HG03354 (cell line): ENCODE results near the gene LRMDA.

Experiments
- ATAC-seq: cut with Tn5 transposase; IDR thresholded peaks from one replicate; pipeline ENCODE4 v1.9.1; 2021; ENCODE audit warnings: mild to moderate bottlenecking; ENCODE audit not compliant: unreplicated experiment, poor library complexity, severe bottlenecking

Gene LRMDA

GRCh38 chr10:75525067-75525466, 93.6 kb downstream of the LRMDA start:
- ATAC-seq, result no peak

GRCh38 chr10:75525646-75526045, 94.2 kb downstream of the LRMDA start:
- ATAC-seq, result no peak

GRCh38 chr10:75527542-75527941, 96.1 kb downstream of the LRMDA start:
- ATAC-seq, result no peak

- no peak for ATAC-seq
Observed at GRCh38 chr10:75528392-75528791, 97.0 kb downstream of the LRMDA start.

GRCh38 chr10:75530299-75530698, 98.9 kb downstream of the LRMDA start:
- no peak for ATAC-seq

GRCh38 chr10:75531571-75532031, 100.2 kb downstream of the LRMDA start:
- ATAC-seq, result no peak

GRCh38 chr10:75532253-75532924, 101.0 kb downstream of the LRMDA start:
- ATAC-seq, result no peak

- no peak for ATAC-seq
Observed at GRCh38 chr10:75538144-75538543, 106.7 kb downstream of the LRMDA start.

GRCh38 chr10:75538765-75539164, 107.3 kb downstream of the LRMDA start:
- ATAC-seq, result no peak

- no peak for ATAC-seq
Observed at GRCh38 chr10:75540357-75540966, 109.0 kb downstream of the LRMDA start.

GRCh38 chr10:75540981-75541380, 109.6 kb downstream of the LRMDA start:
- no peak for ATAC-seq

GRCh38 chr10:75541411-75541810, 110.0 kb downstream of the LRMDA start:
- ATAC-seq, result no peak

- no peak for ATAC-seq
Observed at GRCh38 chr10:75542084-75542483, 110.7 kb downstream of the LRMDA start.

GRCh38 chr10:75542906-75543305, 111.5 kb downstream of the LRMDA start:
- no peak for ATAC-seq

GRCh38 chr10:75544386-75544785, 113.0 kb downstream of the LRMDA start:
- ATAC-seq, result no peak

GRCh38 chr10:75544993-75545706, 113.7 kb downstream of the LRMDA start:
- ATAC-seq, result no peak

- ATAC-seq, result no peak
Observed at GRCh38 chr10:75546004-75546403, 114.6 kb downstream of the LRMDA start.

- no peak for ATAC-seq
Observed at GRCh38 chr10:75547391-75548298, 116.2 kb downstream of the LRMDA start.

GRCh38 chr10:75548356-75548755, 116.9 kb downstream of the LRMDA start:
- ATAC-seq, result no peak

- no peak for ATAC-seq
Observed at GRCh38 chr10:75550191-75550590, 118.8 kb downstream of the LRMDA start.
